ENCODE data around the gene SERPINA12.
"Not testable (repeated sequence)": the region's sequence is repeated elsewhere in the genome, so short reads cannot be mapped to it uniquely, and the experiment has no call there.

Gene SERPINA12

DNA sequence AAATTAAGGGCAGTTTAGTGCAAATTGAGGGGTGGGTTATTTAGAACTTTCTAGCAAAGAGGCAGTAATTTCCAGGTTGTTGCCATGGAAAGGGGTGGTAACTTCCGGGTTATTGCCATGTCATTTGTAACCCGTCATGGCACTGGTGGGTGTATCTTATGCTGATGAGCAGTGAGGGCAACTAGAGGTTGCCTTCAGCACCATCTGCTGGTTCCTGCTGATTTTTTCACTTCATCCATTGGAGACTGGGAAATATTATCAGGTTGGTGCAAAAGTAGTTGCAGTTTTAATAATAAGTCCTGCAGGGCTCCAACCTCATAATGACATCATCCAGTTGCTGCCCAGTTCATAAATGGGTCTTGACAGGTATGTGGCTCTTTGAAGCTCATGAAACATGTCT is 27.6 kb upstream of the SERPINA12 start:
- no peak for DNase-seq (ENCODE audit: low read depth)

DNA sequence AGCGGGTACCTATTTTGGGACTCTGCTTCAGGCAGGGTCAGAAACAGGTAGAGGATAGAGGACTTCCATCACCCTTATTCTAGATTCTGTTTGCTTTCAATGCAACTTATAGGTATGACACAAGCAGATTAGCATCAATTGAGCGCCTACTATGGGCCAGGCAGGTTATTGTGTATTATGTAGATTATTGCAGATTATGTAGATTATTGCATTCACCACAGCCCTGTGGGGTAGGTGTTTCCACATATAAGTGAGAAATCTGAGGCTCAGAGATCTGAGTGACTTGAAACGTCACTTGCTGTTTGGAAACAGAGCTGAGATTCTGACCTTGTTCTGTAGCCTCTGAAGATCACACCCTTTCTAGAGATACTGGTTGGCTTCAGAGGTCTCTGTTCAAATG is 26.2 kb upstream of the SERPINA12 start:
- no peak for DNase-seq (ENCODE audit: low read depth)

DNA sequence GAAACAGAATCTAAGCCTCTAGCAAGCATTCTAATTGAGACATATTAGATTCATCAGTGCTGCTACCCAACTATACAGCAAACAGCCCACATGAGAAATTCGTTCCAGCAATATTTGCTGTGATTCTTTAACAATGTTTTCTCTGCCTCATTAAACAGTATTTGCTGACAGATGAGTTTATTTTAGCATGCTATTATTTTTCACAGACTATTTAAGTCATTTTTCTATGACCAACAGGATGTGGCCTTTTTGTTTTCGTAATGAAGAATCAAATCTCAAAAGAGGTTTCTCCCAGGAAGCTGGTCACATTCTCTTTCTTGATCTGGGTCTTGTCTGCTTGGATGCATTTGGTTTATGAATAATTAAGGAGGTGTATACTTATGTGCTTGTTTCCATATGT is 23.2 kb upstream of the SERPINA12 start:
- peak; percentile 24 for DNase-seq (ENCODE audit: low read depth)

DNA sequence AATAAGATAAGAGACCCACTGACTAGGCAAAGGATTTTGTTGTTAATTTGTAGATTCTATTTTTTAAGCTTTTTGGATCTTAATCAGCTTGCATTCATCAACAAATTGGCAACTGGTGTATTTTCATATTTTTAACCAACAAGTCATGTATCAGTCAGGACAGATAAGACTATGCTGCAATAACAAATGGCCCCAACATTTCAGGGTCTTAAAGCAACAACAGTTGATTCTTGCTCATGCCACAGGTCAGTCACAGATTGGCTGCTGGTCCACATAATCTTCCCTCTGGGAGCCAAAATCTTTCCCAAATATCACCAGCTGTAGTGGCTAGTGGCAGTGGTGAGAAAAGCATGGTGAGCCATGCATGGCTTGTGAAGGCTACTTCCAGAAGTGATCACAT is 21.9 kb upstream of the SERPINA12 start:
- DNase-seq (ENCODE audit: low read depth): no peak

DNA sequence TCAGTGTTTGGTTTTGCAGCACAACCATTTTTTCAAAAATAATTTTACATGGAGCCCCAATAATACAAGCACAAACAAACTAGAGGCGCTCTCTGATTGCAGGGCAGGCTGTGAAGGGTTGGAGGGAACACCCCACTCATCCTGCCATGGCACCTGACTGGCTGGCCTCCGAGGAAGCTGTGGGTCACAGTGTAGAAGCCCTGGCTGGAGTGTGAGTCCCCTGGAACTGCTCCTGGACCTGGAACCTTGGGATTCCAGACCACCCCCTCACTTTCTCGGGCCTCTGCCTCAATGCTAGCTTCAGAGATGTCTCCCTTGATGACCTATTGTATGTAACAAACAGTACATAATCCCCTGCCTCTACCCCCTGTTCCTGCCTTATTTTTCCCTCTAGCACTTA is 14.8 kb upstream of the SERPINA12 start:
- DNase-seq (ENCODE audit: low read depth): no peak

DNA sequence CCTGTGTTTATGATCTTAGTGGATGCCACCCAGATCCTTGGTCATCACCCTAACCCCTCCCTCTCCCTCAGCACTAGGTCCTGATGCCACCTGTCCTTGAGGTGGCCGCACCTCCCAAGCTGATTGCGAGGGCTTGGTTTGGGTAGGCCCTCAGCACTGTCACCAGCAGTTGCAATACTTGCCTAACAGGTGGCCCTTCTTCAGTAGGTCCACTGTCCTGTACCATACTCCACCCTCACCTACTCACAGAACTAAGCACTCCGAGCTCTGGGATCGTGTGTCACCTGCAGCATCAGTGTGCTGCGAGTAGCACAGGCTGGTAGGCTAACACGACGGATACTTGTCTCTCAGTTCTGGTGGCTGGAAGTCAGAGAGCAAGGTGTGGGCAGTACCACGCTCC is 14.0 kb upstream of the SERPINA12 start:
- no peak for DNase-seq (ENCODE audit: low read depth)

DNA sequence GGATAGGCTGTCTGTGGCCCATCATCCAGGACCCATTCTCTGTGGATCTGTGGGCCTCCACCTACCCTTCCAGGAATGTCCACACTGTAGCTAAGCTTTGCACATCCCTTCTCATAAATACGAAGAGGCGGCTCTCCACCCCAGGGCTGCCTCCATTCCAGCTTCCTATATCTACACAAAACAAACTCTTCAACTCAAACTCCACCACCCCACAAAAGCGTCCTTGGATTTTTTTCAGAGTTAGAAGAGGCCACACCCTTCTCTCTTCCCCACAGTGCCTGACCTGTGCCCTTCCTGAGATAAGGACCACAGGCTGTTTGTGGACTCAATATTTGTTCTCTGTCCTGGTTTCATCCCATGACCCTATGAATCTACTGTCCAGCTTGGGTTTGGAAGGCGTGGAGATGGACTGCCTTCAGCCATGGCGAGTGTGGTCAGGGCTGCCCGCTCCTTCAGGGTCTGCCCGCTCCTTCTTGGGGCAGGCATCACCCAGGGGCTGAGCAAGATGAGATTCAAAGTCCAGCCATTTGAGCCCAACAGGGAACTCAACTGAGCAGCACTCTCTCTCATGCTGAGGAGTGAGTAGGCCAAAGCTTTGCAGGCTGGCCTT is 13.0 kb upstream of the SERPINA12 start:
- no peak for DNase-seq (ENCODE audit: low read depth)

DNA sequence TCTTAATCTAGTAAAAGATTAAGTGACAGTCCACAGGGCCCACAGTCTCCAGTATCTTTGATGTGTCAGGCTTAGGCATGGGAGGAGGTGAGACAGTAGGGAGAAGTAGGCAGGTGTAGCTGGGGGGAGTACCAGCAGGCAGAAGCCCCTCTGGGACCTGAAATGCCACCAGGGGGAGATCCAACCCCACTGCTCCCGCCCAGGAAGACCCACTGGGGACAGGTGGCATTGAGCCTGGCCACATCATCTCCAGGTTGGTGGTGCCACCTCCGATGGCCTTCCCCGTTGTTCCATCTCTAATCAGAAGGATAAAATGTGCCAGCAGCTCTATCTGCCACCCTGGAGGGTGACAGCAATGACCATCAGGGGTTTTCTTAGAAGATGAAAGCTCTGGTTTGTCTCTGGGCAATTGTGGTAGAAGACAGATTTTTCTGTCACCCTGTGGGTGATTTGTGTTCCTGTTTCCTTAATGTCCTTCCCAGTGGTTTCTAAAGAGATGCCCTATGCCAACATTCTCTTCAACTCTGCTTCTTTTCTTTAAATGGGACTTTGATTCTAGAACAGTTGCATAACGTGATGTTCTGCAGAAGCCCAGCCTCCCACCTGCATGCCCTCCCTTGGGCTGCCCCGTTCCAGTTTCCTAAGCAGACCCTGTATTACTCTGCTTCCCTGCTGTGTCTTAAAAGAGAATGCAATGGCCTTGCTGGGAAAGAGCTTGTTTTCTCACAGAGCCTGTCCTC is 12.3 kb upstream of the SERPINA12 start:
- DNase-seq (ENCODE audit: low read depth): no peak

DNA sequence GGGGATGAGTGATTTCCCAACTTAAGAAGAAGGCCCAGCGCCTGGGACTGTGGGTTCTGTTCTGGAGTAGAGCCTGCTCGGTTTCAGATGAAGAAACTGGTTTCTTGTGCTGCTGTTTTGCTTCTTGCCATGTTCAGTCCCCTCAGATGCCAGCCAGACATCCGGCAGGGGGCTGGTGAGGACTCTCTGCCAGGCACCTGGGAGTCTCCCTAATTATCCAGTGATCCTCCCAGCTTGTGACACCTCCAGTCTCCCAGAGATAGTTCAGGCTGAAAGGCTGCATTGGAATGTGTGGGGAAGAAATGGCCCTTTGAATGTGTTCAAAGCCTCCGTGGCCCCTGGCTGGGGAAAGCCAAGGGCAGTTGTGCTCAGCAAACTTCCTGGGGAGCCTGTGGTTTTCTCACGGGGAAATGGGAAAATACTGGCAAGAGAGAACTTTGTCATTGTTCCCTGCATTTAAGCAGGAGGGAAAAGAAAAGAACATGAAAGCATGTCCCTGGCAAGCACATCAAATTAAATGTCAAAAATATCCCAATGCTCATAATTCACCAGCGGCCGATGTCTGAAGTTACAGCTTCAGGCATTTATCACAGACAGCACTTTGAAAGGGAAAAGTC is 8.5 kb upstream of the SERPINA12 start:
- no peak for DNase-seq (ENCODE audit: low read depth)

DNA sequence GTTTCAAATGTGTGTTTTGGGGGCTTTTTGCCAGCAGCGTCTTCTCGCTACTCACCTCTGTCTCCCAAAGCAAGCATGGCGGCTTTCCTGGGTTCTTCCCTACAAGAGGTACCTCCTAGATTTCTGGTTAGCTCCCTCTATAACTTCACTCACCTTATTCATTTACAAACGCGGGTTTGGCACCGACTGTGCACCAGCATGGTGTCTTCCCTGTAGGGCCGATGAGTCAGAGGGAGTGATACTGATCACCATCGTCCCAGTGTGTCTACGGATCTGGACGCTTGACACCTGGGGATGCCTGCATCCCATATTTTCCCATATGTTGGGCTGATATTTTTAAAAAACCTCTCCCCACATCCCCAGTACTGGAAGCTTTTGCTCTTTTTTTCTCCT is 8.0 kb upstream of the SERPINA12 start:
- DNase-seq (ENCODE audit: low read depth): no peak

DNA sequence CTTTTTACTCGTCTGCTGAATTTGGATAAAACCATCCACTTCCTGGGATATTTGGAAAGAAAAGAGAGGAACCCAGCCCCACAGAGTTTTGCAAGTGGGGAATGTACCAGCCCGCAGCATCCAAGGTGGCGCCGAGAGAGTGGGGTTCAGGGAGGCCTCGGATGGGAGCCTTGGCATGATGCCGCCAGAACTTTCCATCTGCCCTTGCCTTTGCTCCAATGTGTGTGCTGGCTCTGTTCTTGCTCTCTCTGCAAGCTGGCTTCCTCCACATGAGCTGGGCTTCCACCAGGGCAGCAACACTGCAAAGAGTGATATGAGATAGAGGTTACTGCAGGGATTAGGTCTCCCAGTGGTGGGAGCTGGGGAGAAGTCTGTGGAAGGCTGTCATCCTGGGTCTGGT is 6.6 kb upstream of the SERPINA12 start:
- DNase-seq (ENCODE audit: low read depth): no peak

DNA sequence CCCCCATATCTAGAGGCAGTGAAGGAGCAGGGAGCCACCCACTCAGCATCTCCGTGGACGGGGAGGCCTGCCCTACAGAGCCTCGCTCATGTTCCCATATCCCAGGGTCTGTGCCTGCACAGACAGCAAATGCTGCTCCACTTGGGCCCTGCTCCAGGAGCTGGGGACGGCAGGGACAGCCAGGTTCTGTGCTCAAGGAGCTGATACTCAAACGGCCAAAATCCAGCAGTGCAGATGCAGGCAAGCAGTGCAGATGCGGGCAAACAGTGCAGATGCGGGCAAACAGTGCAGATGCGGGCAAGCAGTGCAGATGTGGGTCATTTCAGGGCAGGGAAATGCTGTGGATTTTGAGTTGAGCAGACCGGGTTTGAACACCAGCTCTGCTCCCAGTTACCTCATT is 6.2 kb upstream of the SERPINA12 start:
- no peak for DNase-seq (ENCODE audit: low read depth)

DNA sequence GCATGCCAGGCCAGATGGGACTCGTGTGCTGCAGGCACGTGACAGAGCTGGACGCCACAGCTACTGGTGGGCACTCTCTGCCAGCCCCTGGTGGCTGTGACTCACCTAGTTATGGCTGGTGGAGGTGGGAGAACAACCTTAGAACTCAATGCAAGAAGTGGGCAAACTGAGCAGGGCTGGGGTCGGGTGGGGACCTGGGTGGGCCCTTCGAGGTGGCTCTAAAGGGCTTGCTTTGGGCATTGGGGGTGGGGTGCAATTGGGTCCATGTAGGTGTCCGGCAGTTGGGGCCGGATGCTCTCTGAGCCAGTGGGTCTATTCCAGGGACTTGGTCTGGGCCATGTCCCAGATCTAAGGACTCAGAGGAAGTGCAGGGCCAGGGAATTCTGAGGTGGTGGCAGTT is 5.1 kb upstream of the SERPINA12 start:
- DNase-seq (ENCODE audit: low read depth): no peak

DNA sequence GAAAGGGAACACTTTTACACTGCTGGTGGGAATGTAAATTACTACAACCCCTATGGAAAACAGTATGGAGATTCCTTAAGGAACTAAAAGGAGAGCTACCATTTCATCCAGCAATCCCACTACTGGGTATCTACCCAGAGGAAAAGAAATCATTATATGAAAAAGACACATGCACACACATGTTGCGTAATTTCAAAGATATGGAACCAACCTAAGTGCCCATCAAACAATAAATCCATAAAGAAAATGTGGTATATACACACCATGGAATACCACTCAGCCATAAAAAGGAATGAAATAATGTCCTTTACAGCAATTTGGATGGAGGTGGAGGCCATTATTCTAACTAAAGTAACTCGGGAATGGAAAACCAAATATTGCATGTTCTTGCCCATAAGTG is 1.2 kb upstream of the SERPINA12 start:
- DNase-seq (ENCODE audit: low read depth): not testable (repeated sequence)

DNA sequence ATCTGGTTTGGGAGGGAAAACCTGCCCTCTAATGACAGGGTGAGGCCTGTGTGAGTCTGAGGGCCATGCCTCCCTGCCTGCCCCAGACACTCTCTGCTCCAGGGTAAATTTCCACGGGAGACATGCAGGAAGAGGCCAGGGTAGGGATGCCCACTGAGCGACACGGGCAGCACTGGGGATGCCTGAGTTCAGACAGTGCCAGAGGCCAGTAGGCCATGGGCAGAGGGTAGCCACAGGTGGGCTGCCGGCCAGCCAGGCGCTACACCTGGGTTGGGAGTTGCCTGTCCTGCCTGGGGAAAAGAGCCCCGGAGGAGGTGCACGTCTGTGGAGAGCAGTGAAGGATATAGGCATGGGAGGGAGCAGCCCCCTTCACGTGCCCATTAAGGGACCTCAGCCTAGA is 3.6 kb downstream of the SERPINA12 start:
- DNase-seq (ENCODE audit: low read depth): no peak

DNA sequence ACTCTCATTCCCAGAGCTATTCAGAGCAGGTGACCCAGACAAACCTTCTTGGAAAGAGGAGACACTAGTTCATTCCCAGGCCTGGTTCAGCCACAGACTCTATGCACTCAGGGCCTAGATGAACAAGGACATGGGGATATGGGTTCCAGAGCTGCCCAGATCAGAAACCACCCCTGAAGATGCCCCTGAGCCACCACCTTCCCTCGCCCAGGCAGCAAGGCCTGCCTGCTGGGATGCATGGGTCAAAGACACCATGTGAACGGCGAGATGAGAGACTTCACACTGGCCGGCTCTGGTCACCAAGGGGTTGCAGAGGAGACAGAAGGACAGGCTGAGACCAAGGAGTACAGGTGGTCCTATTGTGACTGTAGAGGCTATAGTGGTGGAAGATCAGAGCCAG is 4.1 kb downstream of the SERPINA12 start:
- DNase-seq (ENCODE audit: low read depth): no peak

DNA sequence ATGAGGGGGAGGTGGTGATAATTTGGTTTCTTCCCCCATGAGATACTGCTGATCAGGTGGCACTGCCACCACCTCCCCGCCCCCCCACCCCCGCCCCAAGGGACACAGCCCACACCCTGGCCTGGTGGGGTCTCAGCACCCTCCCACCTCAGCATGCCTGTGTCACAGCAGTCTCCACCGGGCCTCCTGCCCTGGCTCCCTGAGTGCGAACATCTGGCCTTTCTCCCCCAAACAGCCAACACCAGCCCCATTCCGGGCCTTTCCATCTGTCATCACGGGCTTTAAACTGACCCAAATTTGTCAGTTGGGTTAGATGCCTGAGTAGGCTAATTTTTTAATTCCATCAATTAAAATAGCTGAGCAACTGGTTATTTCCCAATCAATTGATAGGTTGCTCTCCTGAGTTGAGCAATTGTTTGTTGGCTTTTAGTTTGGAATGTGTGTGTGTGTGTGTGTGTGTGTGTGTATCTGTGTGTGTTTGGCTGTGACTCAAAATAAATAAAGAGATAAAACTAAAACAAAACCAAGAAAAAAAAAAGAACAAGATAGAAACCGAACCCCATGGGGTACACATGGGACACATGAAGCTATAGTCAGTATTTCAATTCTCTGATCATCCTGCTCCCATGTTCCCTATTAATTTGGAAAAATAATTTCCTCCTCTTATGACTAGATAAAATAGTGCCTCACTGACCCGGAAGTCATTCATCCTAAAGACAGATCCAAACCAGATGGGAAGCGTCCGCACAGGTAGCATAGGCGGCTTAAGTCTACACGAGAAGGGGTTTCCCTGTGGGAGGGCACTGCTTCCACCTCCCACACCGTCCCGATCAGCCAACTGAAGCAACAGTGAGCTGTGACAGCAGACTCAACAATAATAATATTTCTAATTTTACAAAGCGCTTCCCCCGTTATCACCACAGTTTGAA is 7.4 kb downstream of the SERPINA12 start:
- no peak for DNase-seq (ENCODE audit: low read depth)

DNA sequence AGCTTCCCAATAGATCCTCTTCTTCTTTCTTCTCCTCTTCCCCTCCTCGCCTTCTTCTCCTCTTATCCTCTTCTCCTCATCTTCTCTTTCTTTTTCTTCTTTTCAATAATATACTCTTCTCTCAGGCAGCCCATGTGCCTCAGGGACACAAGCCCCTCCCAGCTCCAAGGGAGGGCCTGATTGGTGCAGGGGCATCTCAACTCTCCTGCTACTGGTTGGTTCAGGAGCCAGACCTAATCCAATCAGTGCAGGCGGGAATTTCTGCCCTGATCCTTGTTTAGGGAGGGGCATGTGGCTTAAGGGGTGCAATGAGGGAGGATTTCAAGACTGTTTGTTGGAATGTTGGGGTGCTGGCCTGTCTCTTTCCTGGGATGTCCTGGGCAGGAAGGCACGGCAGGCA is 9.0 kb downstream of the SERPINA12 start:
- DNase-seq (ENCODE audit: low read depth): no peak

DNA sequence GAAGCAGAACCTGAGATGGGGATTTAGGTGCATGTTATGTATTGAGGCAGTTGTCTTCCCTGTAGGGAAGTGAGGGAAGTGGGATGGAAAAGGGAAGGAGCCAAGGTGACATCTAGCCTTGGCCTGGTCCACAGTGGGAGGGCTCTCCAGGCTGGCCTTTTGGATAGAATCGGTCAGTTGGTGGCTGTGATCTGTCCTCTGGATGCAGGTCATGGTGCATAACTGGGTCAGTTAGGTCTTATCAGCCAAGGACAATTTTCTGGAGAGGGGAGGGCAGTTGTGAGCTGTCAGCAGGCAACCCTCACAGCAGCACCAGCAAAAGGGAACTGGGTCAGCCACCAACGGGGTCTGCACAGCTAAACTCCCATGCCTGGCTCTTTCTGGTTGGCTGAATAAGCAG is 9.6 kb downstream of the SERPINA12 start:
- no peak for DNase-seq (ENCODE audit: low read depth)

DNA sequence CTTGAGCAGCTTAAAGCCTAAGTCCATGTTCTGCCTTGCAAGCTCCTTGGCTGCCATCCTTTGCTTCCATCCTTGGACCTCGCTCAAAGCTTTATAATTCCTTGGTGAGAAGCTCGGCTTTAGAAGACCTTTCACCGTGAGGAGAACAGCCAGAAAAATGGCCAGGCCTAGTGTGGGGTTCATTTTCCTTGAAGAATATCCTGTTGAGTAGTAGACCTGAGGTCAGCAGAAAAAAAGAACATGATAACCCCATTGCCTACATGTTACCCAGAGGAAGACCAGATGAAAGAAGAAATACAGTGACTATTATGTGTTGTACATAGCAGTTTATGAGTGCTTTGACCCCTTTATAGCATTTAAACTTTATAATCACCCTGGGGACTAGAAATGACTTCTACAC is 11.1 kb downstream of the SERPINA12 start:
- no peak for DNase-seq (ENCODE audit: low read depth)

DNA sequence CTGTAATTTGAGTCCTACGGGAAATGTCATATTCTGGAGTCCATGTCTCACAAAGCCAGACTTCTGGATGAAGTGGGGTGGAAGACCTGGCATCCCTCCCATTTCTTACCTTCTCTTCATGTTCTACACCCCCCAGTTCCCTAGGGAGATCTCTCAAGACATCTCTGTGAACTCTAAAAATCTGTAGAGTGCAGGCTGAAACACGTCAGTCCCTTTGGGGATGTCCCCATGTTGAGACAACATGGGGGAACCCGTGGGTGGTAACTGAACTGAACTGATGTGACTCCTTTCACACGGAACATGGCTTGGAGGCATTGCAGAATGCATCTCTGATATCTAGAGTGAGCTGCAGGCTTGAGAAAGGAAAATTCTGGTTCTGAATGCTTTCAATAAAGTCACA is 15.2 kb downstream of the SERPINA12 start:
- no peak for DNase-seq (ENCODE audit: low read depth)

DNA sequence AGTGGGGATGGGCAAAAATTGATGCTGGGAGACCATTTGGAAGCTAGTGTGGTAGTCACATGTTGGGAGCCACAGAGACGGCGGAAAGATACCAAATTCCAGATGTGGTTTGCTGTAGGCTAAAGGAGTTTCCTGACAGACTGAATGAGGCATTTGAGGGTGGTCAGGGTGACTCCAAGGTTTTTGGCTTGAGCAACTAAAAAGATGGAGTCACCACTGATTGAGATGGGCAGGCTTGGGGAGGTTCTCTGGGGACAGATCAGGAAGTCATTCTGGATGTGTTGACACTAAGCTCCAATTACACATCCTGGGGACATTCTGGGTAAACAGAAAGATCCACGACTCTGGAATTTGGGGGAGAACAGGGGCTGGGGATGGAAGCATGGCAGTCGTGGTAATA is 17.8 kb downstream of the SERPINA12 start:
- DNase-seq (ENCODE audit: low read depth): no peak

DNA sequence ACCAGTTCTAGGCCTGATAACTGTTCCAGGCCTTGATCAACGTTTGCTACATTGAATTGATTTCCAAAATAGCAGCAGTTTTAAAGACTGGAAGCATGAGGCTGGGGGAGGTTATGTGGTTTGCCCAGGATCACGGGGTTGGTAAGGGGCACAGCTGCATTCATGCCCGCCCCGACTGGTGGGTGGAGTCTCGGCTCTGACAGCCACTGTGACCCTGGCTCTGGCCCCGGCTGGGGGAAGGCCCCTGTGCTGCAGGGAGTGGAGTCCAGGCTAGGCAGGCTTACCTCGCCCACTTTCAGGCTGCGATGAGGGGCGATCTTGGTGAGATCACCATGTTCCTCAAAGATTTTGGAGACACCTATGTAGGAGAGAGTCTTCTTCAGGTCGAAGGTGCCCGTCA is 19.9 kb downstream of the SERPINA12 start:
- DNase-seq (ENCODE audit: low read depth): no peak
